H1 (cell line): Measurements from ENCODE around the gene FBXL17. TPM values are rescaled to one million over a fixed set of nuclear protein-coding genes. Genes with fewer than 3 reads are reported as not detected.

ENCODE experiments used
- CTCF ChIA-PET: fragments of 300-600 bp; sonication (Branson Sonifier 250); formaldehyde crosslinking; loops from one replicate; lab custom pipeline; 2021; ENCODE audit not compliant: partially characterized antibody; lab: Charles Lee
- POLR2A ChIA-PET: fragments of 300-600 bp; sonication (Branson Sonifier 250); formaldehyde crosslinking; loops from one replicate; lab custom pipeline; 2021; ENCODE audit warnings: inconsistent platforms; ENCODE audit not compliant: partially characterized antibody; lab: Charles Lee
- DNase-seq, 2 experiments: peaks; one replicate each; pipeline versions ENCODE4 v3.0.0 to v3.0.0-alpha.2; 2010 to 2022; ENCODE audit warnings: low spot score in 2 of 2, low read depth in 1 of 2, mixed read lengths in 1 of 2
- FAIRE-seq: peaks from 2 replicates; lab custom pipeline; 2011; peaks lifted over from hg19 to GRCh38; lab: Jason Lieb, UNC
- H2AFZ ChIP-seq: 2 replicates; pipeline ENCODE4 v1.8.1; 2012; ENCODE audit warnings: low read length, inconsistent platforms
- H2AK5ac ChIP-seq: 2 replicates; pipeline ENCODE4 v1.6.1; 2013; ENCODE audit warnings: low read depth, low read length
- H2BK120ac ChIP-seq: replicated peaks from 2 replicates; pipeline ENCODE3; 2013; ENCODE audit warnings: low read depth, low read length, inconsistent platforms
- H2BK12ac ChIP-seq: 2 replicates; pipeline ENCODE4 v1.6.1; 2013; ENCODE audit warnings: low read depth, low read length
- H2BK15ac ChIP-seq: 2 replicates; pipeline ENCODE4 v1.6.1; 2013; ENCODE audit warnings: low read length
- H2BK20ac ChIP-seq: 2 replicates; pipeline ENCODE4 v1.6.1; 2013; ENCODE audit warnings: low read length
- H2BK5ac ChIP-seq: 2 replicates; pipeline ENCODE4 v1.6.1; 2013; ENCODE audit warnings: low read depth, low read length
- H3K14ac ChIP-seq: 2 replicates; pipeline ENCODE4 v1.6.1; 2013; ENCODE audit warnings: inconsistent platforms; ENCODE audit not compliant: insufficient read length
- H3K18ac ChIP-seq: 2 replicates; pipeline ENCODE4 v1.6.1; 2013; ENCODE audit warnings: low read length; ENCODE audit errors: extremely low read depth
- H3K23ac ChIP-seq: 2 replicates; pipeline ENCODE4 v1.6.1; 2013; ENCODE audit warnings: inconsistent platforms; ENCODE audit not compliant: insufficient read length
- H3K23me2 ChIP-seq: 2 replicates; pipeline ENCODE4 v1.6.1; 2013; ENCODE audit warnings: low read depth, low read length
- H3K27ac ChIP-seq: 2 replicates; pipeline ENCODE4 v1.6.1; 2011; ENCODE audit warnings: low read depth, low read length, inconsistent platforms
- H3K27me3 ChIP-seq, 4 experiments: replicated peaks in 1 of 4; 1 replicate in 1 of 4; 2 replicates in 3 of 4; pipeline versions ENCODE4 v1.6.1 to v1.8.1; 2011 to 2013; ENCODE audit warnings: low read length in 3 of 4, mild to moderate bottlenecking in 3 of 4, inconsistent platforms in 2 of 4, mixed read lengths in 2 of 4, moderate library complexity in 1 of 4; ENCODE audit not compliant: control insufficient read depth in 3 of 4, insufficient read depth in 3 of 4; ENCODE audit errors: extremely low read depth in 1 of 4
- H3K36me3 ChIP-seq, 4 experiments: 2 replicates each; pipeline versions ENCODE4 v1.6.1 to v1.8.1; 2011 to 2013; ENCODE audit warnings: mild to moderate bottlenecking in 4 of 4, low read length in 3 of 4, moderate library complexity in 2 of 4, control low read depth in 1 of 4, inconsistent platforms in 1 of 4; ENCODE audit not compliant: insufficient read depth in 4 of 4, control insufficient read depth in 2 of 4
- H3K4ac ChIP-seq: replicated peaks from 2 replicates; pipeline ENCODE3; 2013; ENCODE audit warnings: low read length, low read depth, mixed read lengths, inconsistent platforms; ENCODE audit not compliant: insufficient read length
- H3K4me1 ChIP-seq, 4 experiments: replicated peaks in 1 of 4; 1 replicate in 1 of 4; 2 replicates in 3 of 4; pipeline versions ENCODE4 v1.6.1 to v1.8.1; 2011 to 2013; ENCODE audit warnings: low read length in 3 of 4, inconsistent platforms in 2 of 4, mixed read lengths in 1 of 4; ENCODE audit not compliant: insufficient read depth in 4 of 4, control insufficient read depth in 3 of 4
- H3K4me2 ChIP-seq, 2 experiments: 2 replicates each; pipeline versions ENCODE4 v1.6.1 to v1.8.1; 2011 to 2013; ENCODE audit warnings: low read depth in 2 of 2, low read length in 2 of 2, control low read depth in 1 of 2, inconsistent platforms in 1 of 2, mild to moderate bottlenecking in 1 of 2; ENCODE audit not compliant: insufficient read depth in 1 of 2
- H3K4me3 ChIP-seq, 4 experiments: fragments of 200-600, 300-600 bp in 1 of 4; sonication (generic), shearing (Covaris generic), sonication (Bioruptor Twin) in 1 of 4; 2 replicates each; pipeline versions ENCODE4 v1.5.1 to v1.8.1; 2011 to 2016; ENCODE audit warnings: low read length in 4 of 4, low read depth in 3 of 4, control low read depth in 2 of 4, inconsistent platforms in 2 of 4, mild to moderate bottlenecking in 2 of 4, mixed read lengths in 1 of 4, moderate library complexity in 1 of 4; ENCODE audit not compliant: insufficient read depth in 2 of 4; ENCODE audit errors: extremely low read depth in 1 of 4
- H3K56ac ChIP-seq: replicated peaks from 2 replicates; pipeline ENCODE3; 2013; ENCODE audit warnings: low read depth, mild to moderate bottlenecking, mixed read lengths, low read length, inconsistent platforms; ENCODE audit not compliant: insufficient read length
- H3K79me1 ChIP-seq: 2 replicates; pipeline ENCODE4 v1.6.1; 2013; ENCODE audit warnings: low read depth, low read length, control low read depth
- H3K79me2 ChIP-seq, 2 experiments: 2 replicates each; pipeline versions ENCODE4 v1.6.1 to v1.8.1; 2012 to 2013; ENCODE audit warnings: low read length in 2 of 2, mild to moderate bottlenecking in 2 of 2, inconsistent platforms in 1 of 2; ENCODE audit not compliant: insufficient read depth in 2 of 2, control insufficient read depth in 1 of 2
- H3K9ac ChIP-seq, 4 experiments: replicated peaks in 1 of 4; 1 replicate in 1 of 4; 2 replicates in 3 of 4; pipeline versions ENCODE4 v1.6.1 to v1.8.1; 2011 to 2013; ENCODE audit warnings: low read depth in 3 of 4, low read length in 3 of 4, control low read depth in 2 of 4, mild to moderate bottlenecking in 2 of 4, moderate library complexity in 2 of 4, inconsistent platforms in 1 of 4; ENCODE audit errors: extremely low read depth in 1 of 4
- H3K9me3 ChIP-seq, 2 experiments: 2 replicates each; pipeline versions ENCODE4 v1.6.1 to v1.8.1; 2012 to 2013; ENCODE audit warnings: mild to moderate bottlenecking in 2 of 2, moderate library complexity in 2 of 2, control low read depth in 1 of 2, inconsistent platforms in 1 of 2, low read depth in 1 of 2, low read length in 1 of 2, mixed read lengths in 1 of 2; ENCODE audit not compliant: insufficient read depth in 2 of 2
- H4K20me1 ChIP-seq, 2 experiments: replicated peaks in 1 of 2; 2 replicates each; pipeline versions ENCODE3 to v1.8.1; 2011 to 2013; ENCODE audit warnings: inconsistent platforms in 2 of 2, low read length in 2 of 2, mild to moderate bottlenecking in 1 of 2; ENCODE audit not compliant: insufficient read depth in 2 of 2, control insufficient read depth in 1 of 2
- H4K5ac ChIP-seq: 2 replicates; pipeline ENCODE4 v1.6.1; 2013; ENCODE audit warnings: low read length, low read depth, mixed read lengths, inconsistent platforms; ENCODE audit not compliant: insufficient read length
- H4K8ac ChIP-seq: 2 replicates; pipeline ENCODE4 v1.8.0; 2013; ENCODE audit warnings: mild to moderate bottlenecking, moderate library complexity, low read length, inconsistent platforms; ENCODE audit not compliant: insufficient read depth; ENCODE audit errors: extremely low read depth
- H4K91ac ChIP-seq: replicated peaks from 2 replicates; pipeline ENCODE3; 2013; ENCODE audit warnings: low read length, mixed read lengths, inconsistent platforms; ENCODE audit not compliant: insufficient read length
- ATF2 ChIP-seq: IDR thresholded peaks from 2 replicates; pipeline ENCODE4 v1.6.1; 2012; ENCODE audit warnings: low read length, inconsistent platforms
- ATF3 ChIP-seq: IDR thresholded peaks from 2 replicates; pipeline ENCODE4 v1.6.1; 2011; ENCODE audit warnings: low read depth, mild to moderate bottlenecking, low read length; ENCODE audit not compliant: insufficient read depth
- CBX8 ChIP-seq: fragments of 300-800, 300-1000 bp; sonication (generic); IDR thresholded peaks from 2 replicates; pipeline ENCODE4 v1.7.1; 2016; ENCODE audit warnings: low read depth, low read length, borderline replicate concordance
- EP300 ChIP-seq, 2 experiments: IDR thresholded peaks; 1 replicate in 1 of 2; 2 replicates in 1 of 2; pipeline ENCODE4 v1.6.1; 2011 to 2012; ENCODE audit warnings: low read depth in 2 of 2, low read length in 2 of 2, mild to moderate bottlenecking in 2 of 2, borderline replicate concordance in 1 of 2, inconsistent platforms in 1 of 2, moderate library complexity in 1 of 2
- KDM5A ChIP-seq: fragments of 200-600 bp; IDR thresholded peaks from 2 replicates; pipeline ENCODE4 v1.7.1; 2012; ENCODE audit warnings: mild to moderate bottlenecking, low read length, inconsistent platforms, mixed read lengths
- POLR2AphosphoS5 ChIP-seq: IDR thresholded peaks from 2 replicates; pipeline ENCODE4 v1.6.1; 2011; ENCODE audit warnings: low read depth, low read length
- RNF2 ChIP-seq: fragments of 200-900, 300-1000 bp; sonication (generic); IDR thresholded peaks from 2 replicates; pipeline ENCODE4 v1.7.1; 2016; ENCODE audit warnings: borderline replicate concordance, low read depth, mild to moderate bottlenecking, antibody characterized with exemption, low read length; ENCODE audit not compliant: poor library complexity, severe bottlenecking; ENCODE audit errors: missing control alignments
- SIRT6 ChIP-seq: IDR thresholded peaks from one replicate; pipeline ENCODE4 v1.7.1; 2012; ENCODE audit warnings: low read length, inconsistent platforms
- SP1 ChIP-seq: IDR thresholded peaks from 2 replicates; pipeline ENCODE4 v1.6.1; 2011; ENCODE audit warnings: low read depth, low read length
- SRF ChIP-seq: IDR thresholded peaks from 2 replicates; pipeline ENCODE4 v1.6.1; 2011; ENCODE audit warnings: mild to moderate bottlenecking, low read depth, low read length, moderate library complexity
- WGBS, 2 experiments: shearing (Covaris generic) in 1 of 2; methylation state at CpG; one replicate each; pipeline versions ENCODE4 v1.1.6 to v1.1.7; 2013 to 2015; ENCODE audit warnings: low lambda C conversion rate in 2 of 2, mixed read lengths in 2 of 2, inconsistent platforms in 1 of 2, low coverage in 1 of 2, missing lambda C conversion rate in 1 of 2; ENCODE audit not compliant: insufficient replicate concordance in 2 of 2, insufficient coverage in 1 of 2, insufficient read length in 1 of 2; ENCODE audit errors: extremely low coverage in 1 of 2, missing lambda C conversion rate in 1 of 2; 5-methylcytosine and 5-hydroxymethylcytosine counted together
- polyA plus RNA-seq, 7 experiments: library from polyadenylated mRNA; depleted of rRNA in 3 of 7; stranded (reverse) in 5 of 7; unstranded in 2 of 7; fragments of >200 nt in 5 of 7; fragments of 200-250 nt in 2 of 7; gene quantifications; 1 replicate in 5 of 7; 2 replicates in 1 of 7; 4 replicates in 1 of 7; pipeline versions ENCODE4 v1.2.1 to v1.2.3, GENCODE V29; 2011 to 2013; ENCODE audit warnings: missing spikeins in 2 of 7, mixed read lengths in 2 of 7
- total RNA-seq: library from RNA; stranded (reverse); fragmentation: NEBNext Ultra II Directional; extraction: Animal tissue kit (Norgen Biotek cat#: 25700); gene quantifications from 2 replicates; pipeline ENCODE4 v1.2.1, GENCODE V29; 2021

The FBXL17 gene
- total and polyA plus RNA-seq, 2 of the 8 experiments (the other 6 are each of a cell fraction or from before 2014, with no cell fraction given) = 0.35 to 4.3 TPM

- no peak overlapping the region for H4K91ac ChIP-seq
- H3K9me3 ChIP-seq = no peaks in the 10 kb centered on the region
- no peak overlapping the region for H2BK120ac ChIP-seq
- no peak overlapping the region for H3K18ac ChIP-seq
- H2BK5ac ChIP-seq = no peak overlapping the region
- H4K5ac ChIP-seq = no peak overlapping the region
- no peak overlapping the region for H3K4me2 ChIP-seq
- H4K20me1 ChIP-seq = no peaks in the 10 kb centered on the region
- H3K36me3 ChIP-seq = no peaks in the 10 kb centered on the region
- ChIA-PET POLR2A (no interaction called here), CTCF (interaction anchor here (1.2 to 1.6 kb wide), 2 partner anchors 8 to 11 kb away, joined by 3 to 6 read pairs; no protein-coding TSS in a partner anchor)
- no peak overlapping the region for H3K56ac ChIP-seq
- no peaks in the 10 kb centered on the region for H3K23me2 ChIP-seq
- H3K23ac ChIP-seq = no peak overlapping the region
- no peak overlapping the region for H2AK5ac ChIP-seq
- no peak overlapping the region for H3K14ac ChIP-seq
- FAIRE-seq = peak; percentile 45
- H2BK20ac ChIP-seq = no peak overlapping the region
- H2AFZ ChIP-seq = no peak overlapping the region
- H2BK12ac ChIP-seq = no peak overlapping the region
- H3K4me3 ChIP-seq = no peak overlapping the region
- H3K9ac ChIP-seq = no peak overlapping the region
- peaks cover 0 to 14% (median 5%) of the 10 kb centered on the region in 4 experiments; a peak in 2 of 7 replicates for H3K4me1 ChIP-seq
- H3K79me2 ChIP-seq = no peaks in the 10 kb centered on the region
- H2BK15ac ChIP-seq = no peak overlapping the region
- 89% methylated on average over 4 of the region's 4 CpGs; no CpG with 5 or more reads in 1 of the 2 experiments for WGBS, 2 experiments
- no peak overlapping the region for H4K8ac ChIP-seq
- H3K27ac ChIP-seq = no peak overlapping the region
- no peak for DNase-seq
- H3K27me3 ChIP-seq = no peaks in the 10 kb centered on the region
- H3K79me1 ChIP-seq = no peaks in the 10 kb centered on the region
- H3K4ac ChIP-seq = no peak overlapping the region
- no peak for TF ChIP-seq SIRT6
- no peak for TF ChIP-seq CBX8
- no peak for TF ChIP-seq ATF2
- TF ChIP-seq POLR2AphosphoS5 = no peak
- no peak for TF ChIP-seq SP1
- no peak for TF ChIP-seq SRF
- TF ChIP-seq EP300 (IDR thresholded peaks at IDR 0.05; ENCODE audit: borderline replicate concordance in 1 of 2, low read depth in 2 of 2, low read length in 2 of 2) = no peak
- no peak for TF ChIP-seq RNF2
- TF ChIP-seq ATF3 = no peak
- no peak for TF ChIP-seq KDM5A
Measured at GRCh38 chr5:108090946-108091345, 291.0 kb downstream of the FBXL17 start.
